CD4-positive, CD25-positive, alpha-beta regulatory T cell (primary cell): ENCODE measurements around the gene ACTRT2. TPM values are rescaled to one million over a fixed set of nuclear protein-coding genes. Genes with fewer than 3 reads are reported as not detected.

Experiments
- ATAC-seq, 2 donors: fragments of 150-1000 bp; cut with Tn5 transposase; one replicate each; pipeline ENCODE4 v1.10.0; 2021; ENCODE audit warnings: low read depth in 2 of 2, moderate number of reproducible peaks in 2 of 2, moderate library complexity in 1 of 2
- DNase-seq, 3 donors: peaks; one replicate each; pipeline versions ENCODE4 v3.0.0 to v3.0.0-alpha.2; 2012 to 2022; ENCODE audit warnings: mixed read lengths in 1 of 3
- H3K27ac ChIP-seq: one replicate; pipeline ENCODE4 v1.7.0; 2013; ENCODE audit warnings: mild to moderate bottlenecking, low read length; ENCODE audit not compliant: insufficient read depth, poor library complexity, severe bottlenecking
- H3K27me3 ChIP-seq: one replicate; pipeline ENCODE4 v1.7.0; 2013; ENCODE audit warnings: low read length; ENCODE audit not compliant: control insufficient read depth, insufficient read depth
- H3K36me3 ChIP-seq: one replicate; pipeline ENCODE4 v1.7.0; 2013; ENCODE audit warnings: mild to moderate bottlenecking, low read length, moderate library complexity; ENCODE audit not compliant: control insufficient read depth, insufficient read depth
- H3K4me1 ChIP-seq: 2 replicates; pipeline ENCODE4 v1.7.0; 2013; ENCODE audit warnings: mild to moderate bottlenecking, low read length; ENCODE audit not compliant: insufficient read depth, control insufficient read depth, poor library complexity, severe bottlenecking
- H3K4me3 ChIP-seq: one replicate; pipeline ENCODE4 v1.7.0; 2013; ENCODE audit warnings: low read depth, mild to moderate bottlenecking, low read length, moderate library complexity
- H3K9me3 ChIP-seq, 2 experiments: 1 replicate in 1 of 2; 2 replicates in 1 of 2; pipeline ENCODE4 v1.7.0; 2013; ENCODE audit warnings: low read length in 2 of 2, mild to moderate bottlenecking in 1 of 2, moderate library complexity in 1 of 2; ENCODE audit not compliant: control insufficient read depth in 2 of 2
- H3K27ac Mint-ChIP-seq, 3 donors: one replicate each; pipeline ENCODE4 v1.8.0; 2020 to 2022; ENCODE audit warnings: mild to moderate bottlenecking in 3 of 3, mixed read lengths in 3 of 3, moderate library complexity in 2 of 3
- H3K27me3 Mint-ChIP-seq: one replicate; pipeline ENCODE4 v1.8.0; 2022; ENCODE audit warnings: mild to moderate bottlenecking, mixed read lengths
- H3K36me3 Mint-ChIP-seq: one replicate; pipeline ENCODE4 v1.8.0; 2020; ENCODE audit warnings: mixed read lengths
- H3K4me1 Mint-ChIP-seq, 4 donors: one replicate each; pipeline ENCODE4 v1.8.0; 2020 to 2022; ENCODE audit warnings: mixed read lengths in 4 of 4, mild to moderate bottlenecking in 1 of 4
- H3K4me3 Mint-ChIP-seq, 4 donors: one replicate each; pipeline ENCODE4 v1.8.0; 2020 to 2022; ENCODE audit warnings: mild to moderate bottlenecking in 4 of 4, mixed read lengths in 4 of 4, moderate library complexity in 3 of 4
- H3K9me3 Mint-ChIP-seq, 7 donors: one replicate each; pipeline ENCODE4 v1.8.0; 2020 to 2022; ENCODE audit warnings: mixed read lengths in 7 of 7, mild to moderate bottlenecking in 3 of 7, moderate library complexity in 2 of 7
- polyA plus RNA-seq, 4 donors: library from polyadenylated mRNA; unstranded; fragments of 300-500 nt; fragmentation: Illumina TruSeq; gene quantifications; one replicate each; pipeline ENCODE4 v1.2.3, GENCODE V29; 2021
- total RNA-seq: library from RNA; stranded (reverse); gene quantifications from one replicate; pipeline ENCODE4 v1.2.3, GENCODE V29; 2022

ACTRT2 gene
- total and polyA plus RNA-seq, 5 donors from 2014 or later, result not detected

GRCh38 chr1:2981981-2982614 lies 39.2 kb upstream of the ACTRT2 start:
- H3K4me1 ChIP-seq, result no peaks in the 10 kb centered on the region
- Mint-ChIP-seq H3K27me3 (no peaks in the 10 kb centered on the region), H3K9me3 (no peaks in the 10 kb centered on the region), H3K36me3 (no peaks in the 10 kb centered on the region), H3K27ac (no peak overlapping the region), H3K4me1 (no peaks in the 10 kb centered on the region), H3K4me3 (no peak overlapping the region)
- no peak overlapping the region for H3K27ac ChIP-seq
- no peaks in the 10 kb centered on the region for H3K9me3 ChIP-seq
- H3K36me3 ChIP-seq, result no peaks in the 10 kb centered on the region
- no peaks in the 10 kb centered on the region for H3K27me3 ChIP-seq
- ATAC-seq (no peak), DNase-seq (no peak)
- no peak overlapping the region for H3K4me3 ChIP-seq

- no peaks in the 10 kb centered on the region for H3K4me1 Mint-ChIP-seq
- H3K27ac Mint-ChIP-seq, result no peak overlapping the region
These were observed 38.5 kb upstream of the ACTRT2 start for GRCh38 chr1:2982615-2983318.

DNA sequence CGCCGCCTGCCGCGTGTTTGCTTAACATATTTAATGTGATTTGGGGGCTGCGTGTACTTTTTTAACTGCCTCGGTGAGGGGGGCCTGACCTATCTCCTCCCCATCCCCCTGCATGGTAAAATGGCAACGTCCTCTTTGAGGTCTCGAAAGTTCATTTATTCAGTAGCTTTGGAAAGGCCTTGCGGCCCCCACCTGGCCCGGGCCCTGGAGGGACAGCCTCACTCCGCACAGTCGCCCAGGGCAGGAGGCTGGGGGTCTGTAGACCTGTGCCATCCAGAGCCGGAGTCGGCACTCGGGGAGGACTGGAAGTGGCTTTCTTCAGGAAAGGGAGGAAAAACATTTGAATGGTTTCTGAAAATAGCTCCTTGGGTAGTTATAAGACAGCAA lies 38.0 kb upstream of the ACTRT2 start:
- Histone ChIP-seq H3K4me3 (no peak overlapping the region), H3K27me3 (no peaks in the 10 kb centered on the region), H3K36me3 (no peaks in the 10 kb centered on the region), H3K27ac (no peak overlapping the region), H3K4me1 (no peaks in the 10 kb centered on the region), H3K9me3 (no peaks in the 10 kb centered on the region)
- Mint-ChIP-seq H3K27me3 (no peaks in the 10 kb centered on the region), H3K9me3 (no peaks in the 10 kb centered on the region), H3K27ac (no peak overlapping the region), H3K4me1 (no peaks in the 10 kb centered on the region), H3K4me3 (no peak overlapping the region), H3K36me3 (no peaks in the 10 kb centered on the region)
- no peak for ATAC-seq
- DNase-seq, result no peak

More at GRCh38 chr1:2982615-2983318, 38.5 kb upstream of the ACTRT2 start:
- H3K27ac ChIP-seq, result no peak overlapping the region
- H3K4me1 ChIP-seq, result no peaks in the 10 kb centered on the region
- H3K4me3 Mint-ChIP-seq, result no peak overlapping the region
- no peaks in the 10 kb centered on the region for H3K9me3 ChIP-seq
- no peaks in the 10 kb centered on the region for H3K36me3 Mint-ChIP-seq
- DNase-seq, result no peak
- no peaks in the 10 kb centered on the region for H3K27me3 Mint-ChIP-seq
- no peaks in the 10 kb centered on the region for H3K27me3 ChIP-seq
- H3K4me3 ChIP-seq, result no peak overlapping the region
- H3K9me3 Mint-ChIP-seq, result no peaks in the 10 kb centered on the region
- no peaks in the 10 kb centered on the region for H3K36me3 ChIP-seq
- no peak for ATAC-seq

- H3K27ac ChIP-seq, result no peak overlapping the region
- no peak overlapping the region for H3K4me3 Mint-ChIP-seq
- H3K36me3 Mint-ChIP-seq, result no peaks in the 10 kb centered on the region
- no peak overlapping the region for H3K4me3 ChIP-seq
- no peak overlapping the region for H3K27ac Mint-ChIP-seq
- no peaks in the 10 kb centered on the region for H3K4me1 ChIP-seq
- H3K27me3 Mint-ChIP-seq, result no peaks in the 10 kb centered on the region
- ATAC-seq, result no peak
- H3K9me3 Mint-ChIP-seq, result no peaks in the 10 kb centered on the region
- H3K9me3 ChIP-seq, result no peaks in the 10 kb centered on the region
- no peaks in the 10 kb centered on the region for H3K27me3 ChIP-seq
- H3K4me1 Mint-ChIP-seq, result no peaks in the 10 kb centered on the region
- no peaks in the 10 kb centered on the region for H3K36me3 ChIP-seq
- DNase-seq, result no peak
These were observed 37.4 kb upstream of the ACTRT2 start for GRCh38 chr1:2983706-2984398.

DNA sequence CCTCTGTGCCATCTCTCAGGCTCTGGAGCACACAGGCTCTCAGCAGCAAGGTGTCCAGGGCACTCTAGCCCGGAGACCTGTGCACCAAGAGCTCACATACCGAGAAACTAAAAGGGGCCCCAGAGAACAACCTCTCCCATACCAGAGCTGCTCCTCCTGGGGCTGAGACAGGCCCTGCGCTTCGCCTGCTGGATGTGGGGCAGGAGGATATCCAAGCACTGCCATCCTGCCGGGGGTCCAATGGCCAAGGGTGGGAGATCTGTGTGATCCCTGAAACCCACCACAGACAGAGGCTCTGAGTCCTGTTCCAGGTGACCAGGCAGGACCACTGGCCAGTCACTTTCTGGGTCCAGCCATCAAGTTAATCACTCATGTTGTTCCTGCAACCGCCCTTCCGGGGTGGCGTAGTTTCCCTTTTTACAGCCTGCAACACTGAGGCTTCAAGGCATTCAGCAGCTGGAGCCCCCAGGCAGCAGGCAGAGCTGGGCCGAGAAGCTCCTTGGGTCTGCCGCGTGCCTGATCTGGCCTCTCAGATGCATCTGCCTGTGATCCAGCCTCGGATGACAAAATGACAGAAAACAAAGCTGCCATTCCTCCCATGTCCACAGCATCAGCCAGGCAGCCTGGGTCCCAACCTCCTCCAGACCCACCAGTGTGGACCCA lies 36.7 kb upstream of the ACTRT2 start:
- no peaks in the 10 kb centered on the region for H3K4me1 ChIP-seq
- no peak overlapping the region for H3K27ac ChIP-seq
- H3K36me3 ChIP-seq, result no peaks in the 10 kb centered on the region
- Mint-ChIP-seq H3K4me1 (no peaks in the 10 kb centered on the region), H3K4me3 (no peak overlapping the region), H3K36me3 (no peaks in the 10 kb centered on the region), H3K27me3 (no peaks in the 10 kb centered on the region), H3K9me3 (no peaks in the 10 kb centered on the region), H3K27ac (no peak overlapping the region)
- H3K4me3 ChIP-seq, result no peak overlapping the region
- H3K27me3 ChIP-seq, result no peaks in the 10 kb centered on the region
- no peaks in the 10 kb centered on the region for H3K9me3 ChIP-seq
- DNase-seq, result no peak
- ATAC-seq, result no peak

DNA sequence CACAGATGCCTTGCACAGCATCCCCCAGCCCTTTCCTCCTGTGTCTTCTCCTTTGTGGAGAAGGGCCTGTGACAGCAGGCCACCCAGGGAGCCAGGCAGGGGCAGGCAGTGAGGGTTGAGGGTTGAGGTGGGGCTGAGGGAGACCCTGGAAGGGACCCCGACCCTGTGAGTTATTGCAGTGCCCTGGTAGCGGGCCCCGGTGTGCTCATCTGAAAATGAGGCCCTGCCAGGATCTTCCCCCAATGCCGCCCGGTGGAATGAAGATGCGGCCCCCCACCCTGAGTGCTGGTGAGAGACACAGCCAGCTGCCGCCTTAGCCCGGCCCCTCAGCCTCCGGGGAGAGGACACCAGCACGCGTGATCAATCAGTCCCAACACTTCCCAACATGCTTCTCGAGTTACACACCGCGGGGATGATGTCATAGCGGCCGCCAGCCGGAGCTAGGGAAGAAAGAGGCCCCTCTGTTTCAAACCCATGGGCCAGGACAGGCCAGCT lies 36.2 kb upstream of the ACTRT2 start:
- Mint-ChIP-seq H3K9me3 (no peaks in the 10 kb centered on the region), H3K27me3 (no peaks in the 10 kb centered on the region), H3K4me3 (no peak overlapping the region), H3K27ac (no peak overlapping the region), H3K36me3 (no peaks in the 10 kb centered on the region), H3K4me1 (no peaks in the 10 kb centered on the region)
- no peak overlapping the region for H3K27ac ChIP-seq
- H3K36me3 ChIP-seq, result no peaks in the 10 kb centered on the region
- no peak for ATAC-seq
- H3K9me3 ChIP-seq, result no peaks in the 10 kb centered on the region
- no peaks in the 10 kb centered on the region for H3K27me3 ChIP-seq
- DNase-seq, result no peak
- no peaks in the 10 kb centered on the region for H3K4me1 ChIP-seq
- H3K4me3 ChIP-seq, result no peak overlapping the region

- Mint-ChIP-seq H3K36me3 (no peaks in the 10 kb centered on the region), H3K27ac (no peak overlapping the region), H3K27me3 (no peaks in the 10 kb centered on the region), H3K4me3 (no peak overlapping the region), H3K4me1 (no peaks in the 10 kb centered on the region), H3K9me3 (no peaks in the 10 kb centered on the region)
- DNase-seq, result no peak
- Histone ChIP-seq H3K4me1 (no peaks in the 10 kb centered on the region), H3K9me3 (no peaks in the 10 kb centered on the region), H3K36me3 (no peaks in the 10 kb centered on the region), H3K4me3 (no peak overlapping the region), H3K27me3 (no peaks in the 10 kb centered on the region), H3K27ac (no peak overlapping the region)
- no peak for ATAC-seq
These were observed 35.3 kb upstream of the ACTRT2 start for GRCh38 chr1:2985694-2986548.
